Measurements from ENCODE around the gene RGL3.

GRCh38 chr19:11346104-11346940 is 72.8 kb downstream of the RGL3 start, which contains the start of the genes CCDC159 and TMEM205:
- TF ChIP-seq CTCF (IDR thresholded peaks at IDR 0.05): no peak
- peak; percentile 65 for TF ChIP-seq POLR2AphosphoS5 (IDR thresholded peaks at IDR 0.05; ENCODE audit: low read depth, low read length)
